Measurements from ENCODE around the gene TIAM1.

Gene TIAM1

GRCh38 chr21:31124010-31124409, 220.1 kb downstream of the TIAM1 start:
- DNase-seq, result no peak

GRCh38 chr21:31119199-31119598, 224.9 kb downstream of the TIAM1 start:
- DNase-seq, result no peak

- no peak for DNase-seq
These were observed 226.7 kb downstream of the TIAM1 start for GRCh38 chr21:31117128-31117916.

DNA sequence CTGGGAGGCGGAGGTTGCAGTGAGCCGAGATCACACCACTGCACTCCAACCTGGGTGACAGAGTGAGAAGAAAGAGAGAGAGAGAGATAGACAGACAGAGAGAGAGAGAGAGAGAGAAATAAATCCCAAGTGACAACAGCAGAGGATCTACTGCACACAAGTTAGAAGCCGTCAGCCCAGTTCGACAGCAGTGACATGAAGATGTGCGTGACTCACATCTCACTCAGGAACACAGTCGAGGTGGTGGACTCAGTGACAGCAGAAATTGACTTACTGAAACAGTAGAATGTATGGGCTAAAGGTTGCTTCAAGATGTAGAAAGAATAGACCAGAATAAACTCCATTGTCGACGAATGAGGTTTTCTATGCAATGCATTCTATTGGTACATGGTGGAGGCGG, 228.8 kb downstream of the TIAM1 start:
- no peak for DNase-seq

DNA sequence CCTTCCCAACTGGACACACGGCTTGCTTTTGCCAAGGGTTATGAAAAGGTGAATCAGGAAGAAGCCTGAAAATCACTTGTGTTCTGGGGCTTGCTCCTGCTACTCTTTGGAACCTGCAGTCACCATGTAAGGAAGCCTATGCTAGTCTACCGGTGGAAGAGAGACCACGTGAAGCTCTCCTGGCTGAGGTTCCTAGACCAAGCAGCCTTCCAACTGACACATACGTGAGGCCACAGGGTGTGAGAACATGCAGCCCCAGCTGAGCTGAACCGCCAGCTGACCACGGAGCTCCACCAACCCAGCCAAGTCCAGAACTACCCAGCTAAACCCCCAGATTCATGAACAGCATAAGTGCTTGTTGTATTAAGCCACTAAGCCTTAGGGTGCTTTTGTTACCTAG, 233.0 kb downstream of the TIAM1 start:
- DNase-seq, result no peak

GRCh38 chr21:31110430-31110829, 233.6 kb downstream of the TIAM1 start:
- no peak for DNase-seq

- no peak for DNase-seq
These were observed 236.2 kb downstream of the TIAM1 start for GRCh38 chr21:31107871-31108270.

DNA sequence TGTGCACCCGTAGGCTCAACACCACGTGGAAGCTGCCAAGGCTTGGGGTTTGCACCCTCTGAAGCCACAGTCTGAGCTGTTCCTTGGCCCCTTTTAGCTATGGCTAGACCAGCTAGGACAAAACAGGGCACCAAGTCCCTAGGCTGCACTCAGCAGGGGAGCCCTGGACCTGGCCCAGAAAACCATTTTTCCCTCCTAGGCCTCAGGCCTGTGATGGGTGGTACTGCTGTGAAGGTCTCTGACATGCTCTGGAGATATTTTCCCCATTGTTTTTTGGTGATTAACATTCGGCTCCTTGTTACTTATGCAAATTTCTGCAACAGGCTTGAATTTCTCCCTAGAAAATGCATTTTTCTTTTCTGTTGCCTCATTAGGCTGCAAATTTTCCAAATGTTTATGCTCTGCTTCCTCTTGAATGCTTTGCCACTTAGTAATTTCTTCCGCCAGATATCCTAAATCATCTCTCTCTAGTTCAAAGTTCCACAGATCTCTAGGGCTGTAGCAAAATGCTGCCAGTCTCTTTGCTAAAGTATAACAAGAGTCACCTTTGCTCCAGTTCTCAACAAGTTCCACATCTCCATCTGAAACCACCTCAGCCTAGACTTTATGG, 236.8 kb downstream of the TIAM1 start:
- no peak for DNase-seq

DNA sequence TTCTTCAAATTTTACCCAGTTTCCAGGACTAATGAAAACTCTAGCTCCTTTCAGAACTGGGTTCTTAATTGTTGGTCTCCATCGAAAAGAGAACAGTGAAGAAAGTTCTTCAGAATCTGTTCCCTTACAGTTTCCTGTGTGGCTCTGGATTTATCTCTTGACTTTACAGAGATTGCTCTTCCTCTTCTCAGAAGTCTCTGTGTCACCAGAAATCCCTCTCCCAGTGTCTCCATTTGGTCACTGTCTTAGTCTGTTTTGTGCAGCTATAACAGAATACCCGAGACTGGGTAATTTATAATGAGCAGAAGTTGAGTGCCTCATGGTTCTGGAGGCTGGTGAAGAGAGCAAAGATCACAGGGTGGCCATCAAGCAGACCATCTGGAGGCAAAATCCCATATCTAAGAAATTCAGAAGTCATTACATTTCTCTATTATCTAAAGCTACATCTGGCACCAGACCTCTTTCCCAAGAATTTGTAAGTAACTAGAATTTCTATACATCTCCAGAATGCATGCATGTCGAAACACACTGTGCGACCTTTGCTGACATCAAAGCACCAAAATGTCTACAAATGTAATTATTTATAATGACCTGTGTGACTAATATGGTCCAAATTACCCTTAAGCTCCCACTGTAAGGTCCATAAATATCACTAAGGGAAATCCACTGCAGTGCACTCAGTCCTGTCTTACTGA, 240.3 kb downstream of the TIAM1 start:
- no peak for DNase-seq

- DNase-seq, result no peak
These were observed 240.9 kb downstream of the TIAM1 start for GRCh38 chr21:31103163-31103562.

- no peak for DNase-seq
These were observed 244.9 kb downstream of the TIAM1 start for GRCh38 chr21:31099122-31099521.

GRCh38 chr21:31098576-31099005, 245.5 kb downstream of the TIAM1 start:
- peak; percentile 2 for DNase-seq

- no peak for DNase-seq
These were observed 251.0 kb downstream of the TIAM1 start for GRCh38 chr21:31092832-31093625.

DNA sequence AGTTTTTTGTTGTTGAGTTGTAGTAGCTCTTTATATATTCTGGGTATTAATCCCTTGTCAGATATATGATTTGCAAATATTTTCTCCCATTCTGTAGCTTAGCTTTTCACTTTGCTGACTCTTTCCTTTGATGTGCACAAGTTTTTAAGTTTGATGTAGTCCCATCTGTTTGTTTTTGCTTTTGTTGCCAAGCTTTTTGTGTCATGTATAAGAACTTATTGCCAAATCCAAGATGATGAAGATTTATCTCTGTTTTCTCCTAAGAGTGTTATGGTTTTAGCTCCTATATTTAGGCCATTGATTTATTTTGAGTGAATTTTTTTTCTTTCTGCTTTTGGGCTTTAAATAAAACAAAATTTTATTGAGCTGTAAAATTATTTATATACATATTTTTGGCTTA, 253.7 kb downstream of the TIAM1 start:
- no peak for DNase-seq

DNA sequence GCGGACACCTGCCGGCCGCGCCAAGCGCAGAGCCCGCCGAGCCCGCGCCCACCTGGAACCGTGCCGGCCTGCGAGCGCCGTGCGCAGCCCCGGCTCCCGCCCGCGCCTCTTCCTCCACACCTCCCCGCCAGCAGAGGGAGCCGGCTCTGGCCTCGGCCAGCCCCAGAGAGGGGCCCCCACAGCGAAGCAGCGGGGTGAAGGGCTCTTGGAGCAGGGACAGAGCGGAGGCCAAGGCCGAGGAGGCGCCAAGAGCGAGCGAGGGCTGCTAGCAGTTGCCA, 255.6 kb downstream of the TIAM1 start:
- DNase-seq, result no peak

DNA sequence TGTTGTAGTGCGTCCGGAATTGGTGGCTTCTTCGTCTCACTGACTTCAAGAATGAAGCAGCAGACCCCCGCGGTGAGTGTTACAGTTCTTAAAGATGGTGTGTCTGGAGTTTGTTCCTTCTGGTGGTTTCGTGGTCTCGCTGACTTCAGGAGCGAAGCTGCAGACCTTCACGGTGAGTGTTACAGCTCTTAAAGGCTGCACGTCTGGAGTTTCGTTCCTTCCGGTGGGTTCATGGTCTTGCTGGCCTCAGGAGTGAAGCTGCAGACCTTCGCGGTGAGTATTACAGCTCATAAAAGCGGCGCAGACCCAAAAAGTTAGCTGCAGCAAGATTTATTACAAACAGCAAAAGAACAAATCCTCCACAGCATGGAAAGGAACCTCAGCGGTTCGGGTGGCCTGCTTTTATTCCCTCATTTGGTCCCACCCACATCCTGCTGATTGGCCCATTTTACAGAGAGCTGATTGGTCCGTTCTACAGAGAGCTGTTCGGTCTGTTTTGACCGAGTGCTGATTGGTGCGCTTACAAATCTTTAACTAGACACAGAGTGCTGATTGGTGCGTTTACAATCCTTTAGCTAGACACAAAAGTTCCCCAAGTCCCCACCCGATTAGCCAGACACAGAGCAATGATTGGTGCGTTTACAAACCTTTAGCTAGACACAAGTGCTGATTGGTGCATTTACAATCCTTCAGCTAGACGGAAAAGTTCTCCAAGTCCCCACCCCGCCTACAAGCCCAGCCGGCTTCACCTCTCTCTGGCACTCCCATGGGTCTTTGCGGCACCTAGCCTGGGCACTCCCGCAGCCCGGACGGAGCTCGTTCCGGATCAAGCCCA, 256.2 kb downstream of the TIAM1 start:
- no peak for DNase-seq

DNA sequence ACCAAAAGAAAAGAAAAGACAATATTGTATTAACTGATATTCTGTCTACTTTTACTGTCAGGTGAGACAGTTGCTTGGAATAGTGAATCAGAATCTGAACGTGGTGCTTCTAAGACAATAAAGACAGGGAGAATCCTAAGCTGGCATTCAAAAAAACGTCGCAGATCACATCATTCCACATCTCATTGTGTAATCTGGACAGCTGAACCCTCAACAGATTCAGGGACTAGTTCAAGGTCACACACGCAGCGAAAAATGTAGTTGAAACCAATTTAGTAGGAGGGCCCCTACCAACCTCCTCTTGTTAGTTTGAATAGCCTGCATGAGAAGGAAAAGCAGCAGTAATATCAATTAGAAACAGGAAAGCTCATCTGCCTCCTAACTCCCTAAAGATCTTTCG, 259.4 kb downstream of the TIAM1 start:
- no peak for DNase-seq

GRCh38 chr21:31078796-31079195, 265.3 kb downstream of the TIAM1 start:
- no peak for DNase-seq

GRCh38 chr21:31078216-31078615, 265.8 kb downstream of the TIAM1 start:
- no peak for DNase-seq

- no peak for DNase-seq
These were observed 268.2 kb downstream of the TIAM1 start for GRCh38 chr21:31075848-31076247.

DNA sequence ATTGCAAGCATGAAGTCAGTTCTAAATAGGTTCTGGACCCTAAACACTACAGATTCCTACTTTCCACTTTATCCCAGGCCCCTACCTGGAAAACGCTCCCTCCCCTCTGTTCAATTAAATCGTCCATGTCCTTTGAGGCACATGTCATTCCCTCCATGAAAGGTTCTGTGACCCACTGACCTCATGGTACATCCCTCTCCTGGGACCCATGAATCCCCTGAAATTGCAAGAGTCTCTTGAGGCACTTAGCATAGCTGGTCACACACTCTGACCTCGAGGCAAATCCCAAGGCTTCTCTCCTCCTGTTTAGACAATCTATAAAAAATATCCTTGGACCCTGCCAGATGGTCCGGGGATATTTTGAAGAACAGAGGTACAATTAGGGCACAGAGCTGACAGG, 271.5 kb downstream of the TIAM1 start:
- DNase-seq, result no peak
